K562 (cell line): Measurements from ENCODE around the gene ADAT1. TPM values are rescaled to one million over a fixed set of nuclear protein-coding genes. Genes with fewer than 3 reads are reported as not detected.

ENCODE experiments used
- ELF1 ChIP-seq: fragments of 200-800 bp; sonication (Bioruptor generic); IDR thresholded peaks from 2 replicates; pipeline ENCODE4 v1.6.1; 2016; ENCODE audit warnings: missing genetic modification characterization, missing compliant biosample characterization
- ETV1 ChIP-seq: fragments of 450-650 bp; conservative IDR thresholded peaks from 2 replicates; pipeline ENCODE4 v1.6.1; 2016; ENCODE audit warnings: missing genetic modification characterization, control low read depth, low read depth, missing compliant biosample characterization
- FUS ChIP-seq: fragments of 200-400 bp; formaldehyde crosslinking; optimal IDR thresholded peaks from 2 replicates; pipeline ENCODE3; 2017; ENCODE audit warnings: low read depth, low read length
- GABPB1 ChIP-seq: sonication (generic); formaldehyde crosslinking; IDR thresholded peaks from 2 replicates; pipeline ENCODE4 v1.8.0; 2022; ENCODE audit warnings: mild to moderate bottlenecking, missing genetic modification reagents
- NKRF ChIP-seq: fragments of 450-650 bp; IDR thresholded peaks from 2 replicates; pipeline ENCODE4 v1.6.1; 2016; ENCODE audit warnings: borderline replicate concordance
- PTTG1 ChIP-seq: fragments of 450-650 bp; IDR thresholded peaks from 2 replicates; pipeline ENCODE4 v1.6.1; 2016; ENCODE audit warnings: low read depth, mild to moderate bottlenecking, missing genetic modification characterization, missing compliant biosample characterization
- YBX1 ChIP-seq: fragments of 450-650 bp; IDR thresholded peaks from 2 replicates; pipeline ENCODE4 v1.7.1; 2016; ENCODE audit warnings: mild to moderate bottlenecking
- ZC3H11A ChIP-seq: IDR thresholded peaks from 2 replicates; pipeline ENCODE4 v1.6.1; 2012; ENCODE audit warnings: low read depth, low read length, improper control_type of control experiment
- ZNF586 ChIP-seq: fragments of 450-650 bp; formaldehyde crosslinking; conservative IDR thresholded peaks from 2 replicates; pipeline ENCODE4 v1.4.0; 2020; ENCODE audit warnings: mild to moderate bottlenecking, moderate library complexity
- polyA plus RNA-seq, 8 experiments: library from polyadenylated mRNA; depleted of rRNA in 4 of 8; stranded (reverse) in 5 of 8; unstranded in 3 of 8; fragments of >200 nt; fragmentation: Nextera tagmentation in 2 of 8; fragmentation: Illumina TruSeq in 1 of 8; extraction: Ambion mirVana in 2 of 8; extraction: Trizol in 1 of 8; gene quantifications; 2 replicates each; pipeline versions ENCODE4 v1.2.1 to v1.2.3, GENCODE V29; 2011 to 2014; ENCODE audit warnings: inconsistent platforms in 1 of 8, missing spikeins in 1 of 8
- total RNA-seq, 7 experiments: library from RNA; depleted of rRNA in 6 of 7; stranded (reverse); fragments of >200 nt in 6 of 7; fragmentation: Illumina TruSeq in 2 of 7; extraction: Trizol in 2 of 7; gene quantifications; 2 replicates each; pipeline versions ENCODE4 v1.2.1 to v1.2.3, GENCODE V29; 2011 to 2021; ENCODE audit warnings: low replicate concordance in 1 of 7
- TF ChIP-seq, protein P1 (sequence below): fragments of 250-450 bp; sonication (Bioruptor Pico); IDR thresholded peaks from 2 replicates; pipeline ENCODE4 v1.4.0; 2020; ENCODE audit warnings: borderline replicate concordance

ADAT1 gene
- total and polyA plus RNA-seq, 9 of the 15 experiments (the other 6 are each of a cell fraction or from before 2014, with no cell fraction given), result 16.0 to 36.7 (median 28.2) TPM

GRCh38 chr16:75573955-75574354 lies 49.1 kb downstream of the ADAT1 start (continued):
- TF ChIP-seq NKRF, result no peak
- no peak for TF ChIP-seq YBX1
- no peak for TF ChIP-seq FUS
- no peak for TF ChIP-seq ZC3H11A
- TF ChIP-seq, protein P1, sequence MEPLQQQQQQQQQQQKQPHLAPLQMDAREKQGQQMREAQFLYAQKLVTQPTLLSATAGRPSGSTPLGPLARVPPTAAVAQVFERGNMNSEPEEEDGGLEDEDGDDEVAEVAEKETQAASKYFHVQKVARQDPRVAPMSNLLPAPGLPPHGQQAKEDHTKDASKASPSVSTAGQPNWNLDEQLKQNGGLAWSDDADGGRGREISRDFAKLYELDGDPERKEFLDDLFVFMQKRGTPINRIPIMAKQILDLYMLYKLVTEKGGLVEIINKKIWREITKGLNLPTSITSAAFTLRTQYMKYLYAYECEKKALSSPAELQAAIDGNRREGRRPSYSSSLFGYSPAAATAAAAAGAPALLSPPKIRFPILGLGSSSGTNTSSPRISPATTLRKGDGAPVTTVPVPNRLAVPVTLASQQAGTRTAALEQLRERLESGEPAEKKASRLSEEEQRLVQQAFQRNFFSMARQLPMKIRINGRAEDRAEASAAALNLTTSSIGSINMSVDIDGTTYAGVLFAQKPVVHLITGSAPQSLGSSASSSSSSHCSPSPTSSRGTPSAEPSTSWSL (CRISPR knock-in tag), result no peak
- TF ChIP-seq GABPB1 (CRISPR knock-in tag), result no peak
- TF ChIP-seq ETV1 (tag), result no peak
- TF ChIP-seq ZNF586 (CRISPR knock-in tag), result no peak
- TF ChIP-seq ELF1 (tag), result no peak
- no peak for TF ChIP-seq PTTG1
